WTC11 (cell line): ENCODE results near the gene PAIP2.

Source experiments
- ATF1 ChIP-seq: sonication (generic); formaldehyde crosslinking; IDR thresholded peaks from 2 replicates; pipeline ENCODE4 v1.8.1; 2023; ENCODE audit warnings: mild to moderate bottlenecking, moderate library complexity, missing genetic modification reagents
- CREB1 ChIP-seq: sonication (generic); formaldehyde crosslinking; IDR thresholded peaks from 2 replicates; pipeline ENCODE4 v1.8.0; 2023; ENCODE audit warnings: mild to moderate bottlenecking, missing genetic modification reagents
- CTCF ChIP-seq: fragments of 200-600 bp; IDR thresholded peaks from 2 replicates; pipeline ENCODE4 v1.8.0; 2022; ENCODE audit warnings: antibody characterized with exemption
- MAX ChIP-seq: sonication (generic); formaldehyde crosslinking; IDR thresholded peaks from 2 replicates; pipeline ENCODE4 v1.8.0; 2022; ENCODE audit warnings: mild to moderate bottlenecking, missing genetic modification reagents
- SP1 ChIP-seq: sonication (generic); formaldehyde crosslinking; conservative IDR thresholded peaks from 2 replicates; pipeline ENCODE4 v1.8.1; 2022; ENCODE audit warnings: missing genetic modification reagents
- USF1 ChIP-seq: sonication (generic); formaldehyde crosslinking; IDR thresholded peaks from 2 replicates; pipeline ENCODE4 v1.8.0; 2022; ENCODE audit warnings: mild to moderate bottlenecking, missing genetic modification reagents
- ZNF423 ChIP-seq: fragments of 250-450 bp; sonication (Bioruptor Pico); IDR thresholded peaks from 2 replicates; pipeline ENCODE4 v2.1.2; 2022; ENCODE audit warnings: mild to moderate bottlenecking, moderate library complexity
- TF ChIP-seq, protein P1 (sequence below): sonication (generic); formaldehyde crosslinking; IDR thresholded peaks from 2 replicates; pipeline ENCODE4 v1.8.1; 2023; ENCODE audit warnings: mild to moderate bottlenecking, missing genetic modification reagents

GRCh38 chr5:139410121-139410992 lies 68.7 kb downstream of the PAIP2 start:
- no peak for TF ChIP-seq CREB1 (CRISPR knock-in tag)
- no peak for TF ChIP-seq CTCF
- TF ChIP-seq ZNF423 (CRISPR knock-in tag) = no peak
- TF ChIP-seq ATF1 (CRISPR knock-in tag) = no peak
- TF ChIP-seq USF1 (CRISPR knock-in tag) = no peak
- TF ChIP-seq, protein P1, sequence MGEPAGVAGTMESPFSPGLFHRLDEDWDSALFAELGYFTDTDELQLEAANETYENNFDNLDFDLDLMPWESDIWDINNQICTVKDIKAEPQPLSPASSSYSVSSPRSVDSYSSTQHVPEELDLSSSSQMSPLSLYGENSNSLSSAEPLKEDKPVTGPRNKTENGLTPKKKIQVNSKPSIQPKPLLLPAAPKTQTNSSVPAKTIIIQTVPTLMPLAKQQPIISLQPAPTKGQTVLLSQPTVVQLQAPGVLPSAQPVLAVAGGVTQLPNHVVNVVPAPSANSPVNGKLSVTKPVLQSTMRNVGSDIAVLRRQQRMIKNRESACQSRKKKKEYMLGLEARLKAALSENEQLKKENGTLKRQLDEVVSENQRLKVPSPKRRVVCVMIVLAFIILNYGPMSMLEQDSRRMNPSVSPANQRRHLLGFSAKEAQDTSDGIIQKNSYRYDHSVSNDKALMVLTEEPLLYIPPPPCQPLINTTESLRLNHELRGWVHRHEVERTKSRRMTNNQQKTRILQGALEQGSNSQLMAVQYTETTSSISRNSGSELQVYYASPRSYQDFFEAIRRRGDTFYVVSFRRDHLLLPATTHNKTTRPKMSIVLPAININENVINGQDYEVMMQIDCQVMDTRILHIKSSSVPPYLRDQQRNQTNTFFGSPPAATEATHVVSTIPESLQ (CRISPR knock-in tag) = no peak
- no peak for TF ChIP-seq SP1 (CRISPR knock-in tag)
- no peak for TF ChIP-seq MAX
